HFFc6 (cell line): ENCODE measurements around the gene HRCT1. TPM values are rescaled to one million over a fixed set of nuclear protein-coding genes. Genes with fewer than 3 reads are reported as not detected.

Experiments
- DNase-seq: peaks from one replicate; pipeline ENCODE4 v3.0.0-alpha.2; 2018
- H3K27ac Mint-ChIP-seq: 2 replicates; pipeline ENCODE4 v1.8.0; 2020; ENCODE audit warnings: mild to moderate bottlenecking, mixed read lengths
- H3K27me3 Mint-ChIP-seq: 2 replicates; pipeline ENCODE4 v1.8.0; 2021; ENCODE audit warnings: mild to moderate bottlenecking, moderate library complexity, mixed read lengths; ENCODE audit not compliant: insufficient read depth
- H3K36me3 Mint-ChIP-seq: 2 replicates; pipeline ENCODE4 v1.8.0; 2021; ENCODE audit warnings: low read depth, mixed read lengths
- H3K4me1 Mint-ChIP-seq: 2 replicates; pipeline ENCODE4 v1.8.0; 2020; ENCODE audit warnings: low read depth, mixed read lengths
- H3K4me3 Mint-ChIP-seq: 2 replicates; pipeline ENCODE4 v1.8.0; 2020; ENCODE audit warnings: mild to moderate bottlenecking, moderate library complexity, mixed read lengths
- H3K9me3 Mint-ChIP-seq: 2 replicates; pipeline ENCODE4 v1.8.0; 2020; ENCODE audit warnings: mild to moderate bottlenecking, mixed read lengths
- total RNA-seq, 6 experiments: library from RNA; stranded (reverse); fragmentation: NEBNext Ultra II Directional; extraction: Animal tissue kit (Norgen Biotek cat#: 25700); gene quantifications; 2 replicates in 1 of 6; 3 replicates in 5 of 6; pipeline ENCODE4 v1.2.3, GENCODE V29; 2021
- TF ChIP-seq, protein P1 (sequence below): fragments of 200-600 bp; sonication (generic); IDR thresholded peaks from 2 replicates; pipeline ENCODE4 v1.5.0; 2021; ENCODE audit warnings: antibody characterized with exemption, mild to moderate bottlenecking

Gene HRCT1
- total RNA-seq, 6 experiments from 2014 or later, result 2.5 to 4.1 (median 3.3) TPM

DNA sequence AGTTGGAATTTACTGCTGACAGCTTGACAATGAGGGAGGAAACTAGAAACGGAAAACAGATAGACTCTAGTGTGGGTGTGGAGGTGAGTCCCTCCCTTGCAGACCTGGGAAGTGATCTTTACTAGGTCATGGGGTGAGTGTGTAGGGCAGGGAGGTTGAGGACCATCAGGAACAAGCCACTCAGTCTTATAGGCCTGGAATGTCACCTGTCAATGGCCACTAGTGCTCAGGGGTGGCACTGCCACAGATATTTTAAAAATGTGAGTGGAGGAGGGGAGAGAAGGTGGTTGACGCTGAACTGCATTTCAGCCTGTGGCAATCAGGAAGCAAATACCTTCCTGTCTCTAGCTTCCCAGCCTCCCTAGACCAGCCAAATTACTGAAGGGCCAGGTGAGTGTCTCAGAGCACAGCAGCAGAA lies 42.9 kb downstream of the HRCT1 start:
- TF ChIP-seq, protein P1, sequence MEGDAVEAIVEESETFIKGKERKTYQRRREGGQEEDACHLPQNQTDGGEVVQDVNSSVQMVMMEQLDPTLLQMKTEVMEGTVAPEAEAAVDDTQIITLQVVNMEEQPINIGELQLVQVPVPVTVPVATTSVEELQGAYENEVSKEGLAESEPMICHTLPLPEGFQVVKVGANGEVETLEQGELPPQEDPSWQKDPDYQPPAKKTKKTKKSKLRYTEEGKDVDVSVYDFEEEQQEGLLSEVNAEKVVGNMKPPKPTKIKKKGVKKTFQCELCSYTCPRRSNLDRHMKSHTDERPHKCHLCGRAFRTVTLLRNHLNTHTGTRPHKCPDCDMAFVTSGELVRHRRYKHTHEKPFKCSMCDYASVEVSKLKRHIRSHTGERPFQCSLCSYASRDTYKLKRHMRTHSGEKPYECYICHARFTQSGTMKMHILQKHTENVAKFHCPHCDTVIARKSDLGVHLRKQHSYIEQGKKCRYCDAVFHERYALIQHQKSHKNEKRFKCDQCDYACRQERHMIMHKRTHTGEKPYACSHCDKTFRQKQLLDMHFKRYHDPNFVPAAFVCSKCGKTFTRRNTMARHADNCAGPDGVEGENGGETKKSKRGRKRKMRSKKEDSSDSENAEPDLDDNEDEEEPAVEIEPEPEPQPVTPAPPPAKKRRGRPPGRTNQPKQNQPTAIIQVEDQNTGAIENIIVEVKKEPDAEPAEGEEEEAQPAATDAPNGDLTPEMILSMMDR, result no peak
- no peaks in the 10 kb centered on the region for H3K27me3 Mint-ChIP-seq
- H3K9me3 Mint-ChIP-seq, result no peaks in the 10 kb centered on the region
- DNase-seq, result no peak
- peaks cover 60% of the 10 kb centered on the region for H3K4me1 Mint-ChIP-seq
- H3K27ac Mint-ChIP-seq, result peak overlapping the region; percentile 48
- H3K4me3 Mint-ChIP-seq, result no peak overlapping the region
- H3K36me3 Mint-ChIP-seq, result no peaks in the 10 kb centered on the region

DNA sequence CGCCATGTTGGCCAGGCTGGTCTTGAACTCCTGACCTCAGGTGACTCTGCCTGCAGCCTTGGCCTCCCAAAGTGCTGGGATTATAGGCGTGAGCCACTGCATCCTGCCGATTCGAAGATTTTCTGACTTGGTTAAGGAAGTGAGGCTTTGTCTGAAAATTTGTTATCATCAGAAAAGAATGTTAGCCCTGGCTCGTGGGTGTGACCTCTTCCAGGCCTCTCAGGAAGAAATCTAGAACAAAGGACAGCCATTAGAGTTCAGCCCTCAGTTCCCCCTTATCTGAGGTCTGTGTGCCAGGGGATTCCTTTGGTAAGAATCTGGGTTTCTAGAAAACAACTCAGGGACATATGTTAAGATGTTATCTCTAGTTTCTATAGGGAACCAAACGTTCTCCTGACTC lies 45.7 kb downstream of the HRCT1 start:
- TF ChIP-seq, protein P1, result no peak
- no peaks in the 10 kb centered on the region for H3K27me3 Mint-ChIP-seq
- H3K4me3 Mint-ChIP-seq, result no peak overlapping the region
- no peaks in the 10 kb centered on the region for H3K36me3 Mint-ChIP-seq
- DNase-seq, result peak; percentile 55
- peaks cover 50% of the 10 kb centered on the region for H3K4me1 Mint-ChIP-seq
- peak overlapping the region; percentile 78 for H3K27ac Mint-ChIP-seq
- no peaks in the 10 kb centered on the region for H3K9me3 Mint-ChIP-seq

DNA sequence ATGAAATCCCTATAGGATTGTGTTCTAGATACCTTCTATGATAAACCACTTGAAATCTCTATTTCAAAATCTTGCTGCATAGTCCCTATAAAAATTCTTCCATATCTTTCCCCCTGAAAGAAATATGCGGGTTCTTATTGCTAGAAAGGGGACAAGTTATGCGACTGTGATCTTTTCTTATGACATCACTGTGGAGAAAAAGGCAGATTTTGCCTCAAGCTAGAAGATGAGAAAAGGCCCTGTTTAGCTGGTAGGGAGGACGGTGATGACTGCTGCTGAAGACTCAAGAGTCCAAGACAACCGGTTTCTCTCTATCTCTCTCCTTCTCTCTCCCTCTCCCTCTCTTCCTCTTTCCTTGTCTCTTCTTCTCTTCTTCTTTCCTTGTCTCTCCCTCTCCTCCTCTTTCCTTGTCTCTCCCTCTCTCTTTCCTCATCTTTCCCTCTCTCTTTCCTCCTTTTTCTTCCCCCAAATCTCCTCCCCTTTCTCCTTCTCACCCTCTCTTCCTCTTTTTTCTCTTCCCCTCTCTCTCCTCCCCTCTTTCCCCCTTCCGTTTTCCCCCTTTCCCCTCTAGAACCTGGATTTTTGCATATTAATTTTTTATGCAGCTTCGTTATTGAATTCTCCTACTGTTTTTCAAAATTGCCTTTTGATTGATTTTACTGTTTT lies 46.7 kb downstream of the HRCT1 start:
- no peaks in the 10 kb centered on the region for H3K36me3 Mint-ChIP-seq
- peak overlapping the region; percentile 78 for H3K27ac Mint-ChIP-seq
- no peak overlapping the region for H3K4me3 Mint-ChIP-seq
- peak; percentile 14 for DNase-seq
- no peaks in the 10 kb centered on the region for H3K27me3 Mint-ChIP-seq
- no peaks in the 10 kb centered on the region for H3K9me3 Mint-ChIP-seq
- TF ChIP-seq, protein P1, result no peak
- H3K4me1 Mint-ChIP-seq, result peaks cover 50% of the 10 kb centered on the region

DNA sequence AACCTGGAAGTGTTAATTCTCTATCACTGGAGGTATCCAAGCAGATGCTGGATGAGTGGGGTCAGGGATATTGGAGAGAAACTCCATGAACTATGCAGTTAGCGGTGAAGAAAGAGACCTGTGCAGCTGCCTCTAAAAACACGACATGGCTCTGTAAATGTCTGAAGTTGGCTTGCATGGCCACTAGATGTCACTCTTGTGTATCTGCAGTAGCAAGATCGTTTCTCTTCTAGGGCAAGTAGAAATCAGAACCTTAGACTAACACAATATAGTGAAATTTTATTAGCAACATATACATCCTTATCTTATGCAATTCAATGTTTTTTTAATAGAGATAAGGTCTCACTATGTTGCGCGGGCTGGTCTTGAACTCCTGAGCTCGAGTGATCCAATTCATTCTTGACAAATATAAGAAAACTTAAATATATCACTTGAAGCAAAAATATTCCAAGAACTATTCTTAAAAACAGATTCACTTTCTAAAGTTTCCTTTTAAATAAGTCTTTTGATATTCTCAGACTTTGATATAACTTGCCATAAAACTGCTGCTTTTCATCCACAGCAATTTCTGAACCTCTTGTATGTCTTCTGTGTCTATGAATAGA lies 49.0 kb downstream of the HRCT1 start:
- Mint-ChIP-seq H3K36me3 (no peaks in the 10 kb centered on the region), H3K9me3 (no peaks in the 10 kb centered on the region)
- TF ChIP-seq, protein P1, result peak; percentile 94

DNA sequence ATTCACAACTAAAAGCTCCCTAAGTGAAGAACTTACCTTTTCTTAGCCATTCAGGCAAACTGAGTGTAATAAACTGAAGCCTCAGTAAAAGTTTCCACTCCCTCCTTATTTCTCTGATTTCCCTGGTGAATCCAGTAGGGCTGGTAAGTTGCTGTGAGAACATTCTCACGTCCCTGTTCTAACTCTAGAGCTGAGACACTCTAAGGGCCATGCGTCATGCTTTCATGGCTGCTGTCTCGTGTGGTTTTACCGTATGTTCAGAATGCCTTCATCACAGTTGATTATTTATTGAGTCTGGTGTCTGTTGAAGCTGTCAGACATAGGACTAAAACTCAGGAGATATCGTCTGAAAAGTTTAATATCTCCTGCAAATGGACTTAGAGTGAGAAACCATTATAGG lies 50.6 kb downstream of the HRCT1 start:
- no peaks in the 10 kb centered on the region; the same call in 1 of the 2 replicates for H3K27me3 Mint-ChIP-seq
- peaks cover 61% of the 10 kb centered on the region for H3K4me1 Mint-ChIP-seq
- no peaks in the 10 kb centered on the region for H3K9me3 Mint-ChIP-seq
- DNase-seq, result no peak
- no peak overlapping the region for H3K4me3 Mint-ChIP-seq
- no peak overlapping the region for H3K27ac Mint-ChIP-seq
- TF ChIP-seq, protein P1, result no peak
- H3K36me3 Mint-ChIP-seq, result no peaks in the 10 kb centered on the region

More for the DNA sequence above, 49.0 kb downstream of the HRCT1 start:
- no peaks in the 10 kb centered on the region; the same call in 1 of the 2 replicates for H3K27me3 Mint-ChIP-seq
- peak; percentile 77 for DNase-seq
- peak overlapping the region; percentile 48; the same call in 1 of the 2 replicates for H3K27ac Mint-ChIP-seq
- H3K4me3 Mint-ChIP-seq, result peak overlapping the region; percentile 18; the same call in 1 of the 2 replicates
- H3K4me1 Mint-ChIP-seq, result peaks cover 52% of the 10 kb centered on the region

Other genes with a start within 250 kb of the HRCT1 start
- over 10,000 TPM in 5 of 6 experiments, 1,000 to 10,000 TPM in 1; 9,197 to 39,404 (median 23,537) TPM for gene RMRP, start 248.2 kb upstream of the HRCT1 start, total RNA-seq
- gene CCDC107, start 247.9 kb upstream of the HRCT1 start, total RNA-seq, result 10 to 100 TPM; 22.5 to 29.8 (median 24.6) TPM
- 1 to 10 TPM; 1.7 to 4.4 (median 2.6) TPM for gene ARHGEF39, start 241.0 kb upstream of the HRCT1 start, total RNA-seq
- under 1 TPM in 1 of 6 experiments, not detected in 5; 0.28 TPM for gene CA9, start 232.3 kb upstream of the HRCT1 start, total RNA-seq
- 1,000 to 10,000 TPM; 1,810 to 3,557 (median 2,546) TPM for gene TPM2, start 216.3 kb upstream of the HRCT1 start, total RNA-seq
- gene TLN1, start 174.0 kb upstream of the HRCT1 start, total RNA-seq, result 100 to 1,000 TPM; 470 to 562 (median 491) TPM
- gene CREB3, start 173.5 kb upstream of the HRCT1 start, total RNA-seq, result 100 to 1,000 TPM; 106 to 127 (median 114) TPM
- 10 to 100 TPM; 22.9 to 25.7 (median 24.0) TPM for gene GBA2, start 157.0 kb upstream of the HRCT1 start, total RNA-seq
- 10 to 100 TPM; 27.6 to 35.1 (median 30.9) TPM for gene RGP1, start 156.9 kb upstream of the HRCT1 start, total RNA-seq
- not detected for gene MSMP, start 151.9 kb upstream of the HRCT1 start, total RNA-seq
- gene NPR2, start 114.6 kb upstream of the HRCT1 start, total RNA-seq, result 10 to 100 TPM; 38.3 to 48.5 (median 41.7) TPM
- 1 to 10 TPM in 4 of 6 experiments, under 1 TPM in 2; 0.80 to 1.7 (median 1.2) TPM for gene SPAG8, start 93.9 kb upstream of the HRCT1 start, total RNA-seq
- gene HINT2, start 91.2 kb upstream of the HRCT1 start, total RNA-seq, result 10 to 100 TPM; 23.3 to 35.3 (median 34.6) TPM
- gene FAM221B, start 77.5 kb upstream of the HRCT1 start, total RNA-seq, result not detected
- 10 to 100 TPM in 5 of 6 experiments, 1 to 10 TPM in 1; 8.7 to 15.2 (median 12.0) TPM for gene TMEM8B, start 77.0 kb upstream of the HRCT1 start, total RNA-seq
- gene OR13J1, start 35.8 kb upstream of the HRCT1 start, total RNA-seq, result not detected
- gene SPAAR, start 3.3 kb downstream of the HRCT1 start, total RNA-seq, result under 1 TPM in 5 of 6 experiments, not detected in 1; 0.19 to 0.34 (median 0.23) TPM
- gene OR2S2, start 52.0 kb downstream of the HRCT1 start, total RNA-seq, result not detected
- 100 to 1,000 TPM; 149 to 182 (median 173) TPM for gene RECK, start 130.7 kb downstream of the HRCT1 start, total RNA-seq
- 10 to 100 TPM; 18.1 to 24.7 (median 23.4) TPM for gene GLIPR2, start 230.5 kb downstream of the HRCT1 start, total RNA-seq